HG02981 (cell line): Measurements from ENCODE around the gene ZNF132.
"Not testable (repeated sequence)": the region's sequence is repeated elsewhere in the genome, so short reads cannot be mapped to it uniquely, and the experiment has no call there.

Experiments used
- ATAC-seq: cut with Tn5 transposase; IDR thresholded peaks from one replicate; pipeline ENCODE4 v1.9.1; 2021; ENCODE audit warnings: mild to moderate bottlenecking, moderate library complexity; ENCODE audit not compliant: unreplicated experiment

Gene ZNF132

DNA sequence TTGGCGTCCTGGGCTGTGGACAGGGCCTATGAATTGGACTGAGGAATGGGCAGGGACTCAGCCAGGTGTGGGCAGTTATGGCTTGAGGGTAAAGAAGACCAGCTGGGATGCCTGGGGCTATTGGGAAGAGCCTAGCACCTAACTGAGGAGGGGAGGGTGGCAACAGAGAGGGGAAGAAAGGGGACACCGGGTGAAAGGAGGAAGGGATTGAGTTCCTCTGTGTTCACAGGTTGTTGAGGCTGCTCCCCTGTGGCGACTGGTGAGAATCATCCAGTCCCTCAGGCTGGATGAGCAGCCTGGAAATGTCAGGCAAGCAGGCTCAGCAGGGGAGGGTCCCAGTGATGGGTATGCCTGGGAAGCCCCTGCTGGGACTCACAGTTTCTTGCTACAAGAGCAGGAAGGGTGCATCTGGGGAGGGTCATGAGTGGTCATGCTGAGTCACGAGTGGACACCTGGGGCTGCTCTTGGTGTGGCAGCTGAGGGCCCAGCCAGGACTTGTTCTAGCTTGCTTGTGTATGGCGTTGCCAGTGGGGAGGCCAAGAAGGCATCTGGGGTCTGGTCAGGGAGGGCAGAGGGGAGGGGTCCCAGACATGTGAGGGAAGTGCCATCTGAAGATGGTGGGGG, 28.4 kb upstream of the ZNF132 start:
- ATAC-seq: no peak

DNA sequence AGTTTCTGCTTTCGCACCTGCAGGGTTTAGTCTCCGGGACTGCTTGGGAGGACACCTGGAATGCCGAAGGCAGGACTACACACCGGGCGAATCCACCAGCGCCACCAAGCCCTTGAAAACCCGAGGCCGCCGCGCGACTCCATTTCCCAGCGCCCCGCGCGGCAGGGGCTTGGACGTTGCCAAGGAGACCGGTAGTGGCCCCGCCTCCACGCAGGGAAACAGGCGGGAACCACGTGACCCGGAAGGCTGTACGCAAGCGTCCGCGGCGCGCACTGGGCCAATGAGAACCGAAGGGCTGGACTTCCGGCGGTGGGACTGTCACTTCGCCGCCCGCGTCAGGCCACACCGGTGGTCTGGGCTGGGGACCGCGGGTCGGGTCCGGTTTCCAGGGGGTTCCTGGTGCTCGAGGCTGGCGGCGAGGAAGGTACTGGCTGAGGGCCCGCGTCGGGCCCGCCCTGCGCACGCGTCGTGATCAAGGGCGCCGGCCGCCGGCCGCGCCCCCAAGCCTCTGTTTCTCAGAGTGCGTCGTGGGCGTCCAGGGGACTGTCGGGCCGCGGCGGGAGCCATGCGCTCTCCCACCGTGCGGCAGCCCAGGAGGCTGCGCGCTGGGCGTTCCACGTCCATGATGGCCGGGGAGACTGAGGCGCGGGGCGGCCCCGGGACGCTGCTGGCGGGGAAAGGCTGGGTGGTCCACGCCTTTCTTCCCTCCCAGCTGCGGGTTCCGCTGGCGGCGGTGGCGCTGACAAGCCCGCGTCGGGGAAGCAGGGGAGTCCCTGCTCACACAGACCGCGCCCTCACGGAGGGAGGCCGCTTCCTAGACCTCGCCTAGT, 27.0 kb upstream of the ZNF132 start, which contains the start of gene ZNF324:
TSS of gene ZNF324 (plus strand) at position 321 of the 830 bp plus-strand sequence. CDS start 2,106 bp downstream, outside the sequence.
- ATAC-seq: peak; percentile 90

DNA sequence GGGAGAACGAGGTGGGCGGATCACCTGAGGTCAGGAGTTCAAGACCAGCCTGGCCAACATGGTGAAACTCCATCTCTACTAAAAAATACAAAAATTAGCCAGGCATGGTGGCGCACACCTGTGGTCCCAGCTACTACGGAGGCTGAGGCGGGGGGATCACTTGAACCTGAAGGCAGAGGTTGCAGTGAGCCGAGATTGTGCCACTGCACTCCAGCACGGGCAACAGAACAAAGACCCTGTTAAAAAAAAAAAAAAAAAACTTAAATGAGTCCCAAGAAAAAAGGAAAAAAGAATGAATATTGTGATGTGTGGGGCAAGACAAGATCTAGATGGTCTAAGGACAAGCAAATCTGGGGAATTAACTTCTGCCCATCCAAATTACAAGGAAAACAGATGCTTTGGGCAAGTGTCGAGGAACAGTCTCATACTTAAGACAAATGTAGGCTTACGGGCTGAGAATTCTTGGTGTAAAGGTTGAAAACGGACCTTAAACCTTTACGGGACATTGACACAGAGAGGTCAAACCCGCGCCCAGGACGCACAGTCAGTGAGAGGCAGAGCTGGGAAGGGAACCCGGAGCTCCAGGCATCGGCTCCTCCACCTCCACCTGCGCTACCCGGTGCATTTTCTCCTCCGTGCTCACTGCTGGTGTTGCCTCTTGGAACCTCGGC, 26.3 kb upstream of the ZNF132 start:
- no peak for ATAC-seq

DNA sequence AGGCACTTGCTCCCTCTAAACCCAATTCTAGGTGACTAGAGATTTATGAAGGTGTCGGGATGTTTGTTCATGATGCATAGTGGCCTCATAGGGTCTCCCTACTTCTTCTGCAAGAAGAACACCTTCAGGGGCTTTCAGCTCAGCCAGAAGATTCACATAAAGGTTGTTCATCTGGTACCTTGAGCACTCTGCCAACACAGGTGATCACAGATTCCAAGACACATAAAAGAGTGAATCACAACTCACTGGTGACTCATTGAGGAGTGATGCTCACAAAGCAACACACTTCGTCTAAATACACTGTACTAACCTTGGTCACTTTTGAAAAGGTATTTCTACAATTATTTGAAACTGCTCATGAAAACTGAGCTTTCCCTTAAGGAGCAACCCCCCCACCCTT, 20.1 kb upstream of the ZNF132 start:
- no peak for ATAC-seq

DNA sequence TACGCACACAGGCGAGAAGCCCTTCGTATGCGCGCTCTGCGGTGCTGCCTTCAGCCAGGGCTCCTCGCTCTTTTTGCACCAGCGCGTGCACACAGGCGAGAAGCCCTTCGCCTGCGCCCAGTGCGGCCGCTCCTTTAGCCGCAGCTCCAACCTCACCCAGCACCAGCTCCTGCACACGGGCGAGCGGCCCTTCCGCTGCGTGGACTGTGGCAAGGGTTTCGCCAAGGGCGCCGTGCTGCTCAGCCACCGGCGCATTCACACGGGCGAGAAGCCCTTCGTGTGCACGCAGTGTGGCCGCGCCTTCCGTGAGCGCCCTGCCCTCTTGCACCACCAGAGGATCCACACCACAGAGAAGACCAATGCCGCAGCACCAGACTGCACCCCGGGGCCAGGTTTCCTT, 16.2 kb upstream of the ZNF132 start:
- no peak for ATAC-seq

DNA sequence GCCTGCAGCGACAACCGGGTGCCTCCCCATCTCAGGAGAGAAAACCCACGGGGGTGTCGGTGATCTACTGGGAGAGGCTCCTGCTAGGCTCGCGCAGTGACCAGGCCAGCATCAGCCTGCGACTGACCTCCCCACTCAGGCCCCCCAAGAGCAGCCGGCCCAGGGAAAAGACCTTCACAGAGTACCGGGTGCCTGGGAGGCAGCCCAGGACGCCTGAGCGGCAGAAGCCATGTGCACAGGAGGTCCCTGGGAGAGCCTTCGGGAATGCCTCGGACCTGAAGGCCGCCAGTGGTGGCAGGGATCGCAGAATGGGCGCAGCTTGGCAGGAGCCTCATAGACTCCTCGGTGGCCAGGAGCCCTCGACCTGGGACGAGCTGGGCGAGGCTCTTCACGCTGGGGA, 15.4 kb upstream of the ZNF132 start:
- ATAC-seq: no peak

DNA sequence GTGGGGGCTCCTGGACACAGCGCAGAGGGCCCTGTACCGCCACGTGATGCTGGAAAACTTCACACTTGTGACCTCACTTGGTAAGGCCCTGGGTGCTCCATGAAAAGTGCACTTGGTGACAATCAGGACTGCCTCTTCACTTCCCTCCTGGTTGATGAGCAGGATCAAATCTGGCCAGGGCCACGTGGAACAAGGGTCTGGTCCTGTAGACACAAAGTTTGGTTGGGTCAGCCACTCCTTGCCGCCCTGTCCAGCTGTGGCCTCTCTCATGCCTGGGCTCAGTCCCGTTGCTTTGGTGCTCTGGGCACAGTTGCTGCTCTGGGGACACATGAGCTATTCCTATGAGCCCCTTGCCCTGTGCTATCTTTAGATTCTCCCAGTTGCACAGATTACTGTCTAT, 13.8 kb upstream of the ZNF132 start:
- ATAC-seq: no peak

DNA sequence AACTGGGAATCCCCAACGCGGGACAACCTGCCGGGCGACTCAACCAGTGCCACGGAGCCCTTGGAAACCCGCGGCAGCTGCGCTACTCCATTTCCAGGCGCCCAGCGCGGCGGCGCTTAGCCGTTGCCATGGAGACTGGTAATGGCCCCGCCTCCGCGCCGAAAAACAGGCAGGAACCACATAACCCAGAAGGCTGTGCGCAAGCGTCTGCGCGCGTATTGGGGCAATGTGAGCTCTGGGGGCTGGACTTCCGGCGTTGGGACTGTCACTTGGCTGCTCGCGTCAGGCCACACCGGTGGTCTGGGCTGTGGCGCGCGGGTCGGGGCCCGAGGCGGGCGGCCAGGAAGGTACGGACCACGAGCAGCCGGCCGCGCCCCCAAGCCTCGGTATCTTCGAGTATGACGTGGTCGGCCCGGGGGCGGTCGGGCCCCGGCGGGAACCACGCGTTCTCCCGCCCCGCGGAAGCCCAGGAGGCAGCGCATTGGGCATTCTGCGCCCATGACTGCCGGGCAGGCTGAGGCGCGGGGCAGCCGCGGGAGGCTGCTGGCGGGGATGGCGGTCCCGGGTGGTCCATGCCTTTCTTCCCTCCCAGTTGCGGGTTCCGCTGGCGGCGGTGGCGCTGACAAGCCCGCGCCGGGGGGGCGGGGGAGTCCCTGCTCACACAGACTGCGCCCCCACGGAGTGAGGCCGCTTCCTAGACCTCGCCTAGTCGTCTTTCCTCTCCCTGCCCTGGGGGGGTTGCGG, 11.6 kb upstream of the ZNF132 start, which contains the start of gene ZNF324B:
TSS of gene ZNF324B (plus strand) at position 265 of the 744 bp plus-strand sequence. CDS start 2,080 bp downstream, outside the sequence.
- peak; percentile 94 for ATAC-seq

DNA sequence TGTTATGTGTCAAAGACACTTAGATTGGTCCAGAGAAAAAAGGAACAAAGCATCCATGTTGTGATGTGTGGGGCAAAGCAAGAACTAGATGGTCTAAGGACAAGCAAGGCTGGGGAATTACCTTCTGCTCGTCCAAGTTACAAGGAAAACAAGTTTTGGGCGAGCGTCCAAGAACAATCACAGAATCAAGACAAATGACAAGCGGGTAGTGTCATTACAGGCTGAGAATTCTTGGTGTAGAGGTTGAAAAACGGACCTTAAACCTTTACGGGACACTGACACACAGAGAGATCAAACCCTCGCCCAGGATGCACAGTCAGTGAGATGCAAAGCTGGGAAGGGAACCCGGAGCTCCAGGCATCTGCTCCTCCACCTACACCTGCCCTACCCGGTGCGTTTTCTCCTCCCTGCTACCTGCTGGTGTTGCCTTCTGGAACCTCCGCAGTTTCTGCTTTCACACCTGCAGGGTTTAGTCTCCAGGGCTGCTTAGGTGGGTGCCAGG, 11.0 kb upstream of the ZNF132 start:
- ATAC-seq: no peak

DNA sequence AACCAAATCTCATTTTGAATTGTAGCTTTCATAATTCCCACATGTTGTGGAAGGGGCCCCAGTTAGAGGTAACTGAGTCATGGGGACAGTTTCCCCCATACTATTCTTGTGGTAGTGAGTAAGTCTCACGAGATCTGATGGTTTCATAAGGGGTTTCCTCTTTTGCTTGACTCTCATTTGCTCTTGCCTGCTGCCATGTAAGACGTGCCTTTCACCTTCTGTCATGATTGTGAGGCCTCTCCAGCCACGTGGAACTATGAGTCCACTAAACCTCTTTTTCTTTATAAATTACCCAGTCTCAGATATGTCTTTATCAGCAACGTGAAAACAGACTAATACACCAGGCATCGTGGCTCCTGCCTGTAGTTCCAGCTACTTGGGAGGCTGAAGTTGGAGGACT, 10.0 kb upstream of the ZNF132 start:
- not testable (repeated sequence) for ATAC-seq

DNA sequence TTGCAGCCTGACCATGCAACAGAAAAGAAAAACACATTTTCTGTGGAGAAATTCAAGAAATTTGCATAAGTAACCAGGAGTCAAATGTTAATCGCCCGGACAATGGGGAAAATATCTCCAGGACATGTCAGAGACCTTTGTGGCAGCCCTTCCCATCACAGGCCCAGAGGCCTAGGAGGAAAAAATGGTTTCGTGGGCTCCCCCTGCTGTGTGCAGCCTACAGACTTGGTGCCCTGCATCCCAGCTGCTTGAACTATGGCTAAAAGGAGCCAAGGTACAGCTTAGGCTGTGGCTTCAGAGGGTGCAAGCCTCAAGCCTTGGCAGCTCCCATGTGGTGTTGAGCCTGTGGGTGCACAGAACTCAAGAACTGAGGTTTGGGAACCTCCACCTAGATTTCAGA, 8.9 kb upstream of the ZNF132 start:
- ATAC-seq: not testable (repeated sequence)

DNA sequence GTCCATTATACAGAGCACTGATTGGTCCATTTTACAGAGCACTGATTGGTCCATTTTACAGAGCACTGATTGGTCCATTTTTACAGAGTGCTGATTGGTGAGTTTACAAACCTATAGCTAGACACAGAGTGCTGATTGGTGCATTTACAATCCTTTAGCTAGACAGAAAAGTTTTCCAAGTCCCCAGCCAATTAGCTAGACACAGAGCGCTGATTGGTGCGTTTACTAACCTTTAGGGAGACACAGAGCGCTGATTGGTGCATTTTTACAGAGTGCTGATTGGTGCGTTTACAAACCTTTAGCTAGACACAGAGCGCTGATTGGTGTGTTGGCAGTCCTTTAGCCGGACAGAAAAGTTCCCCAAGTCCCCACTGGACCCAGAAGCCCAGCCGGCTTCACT, 3.0 kb upstream of the ZNF132 start:
- ATAC-seq: not testable (repeated sequence)

DNA sequence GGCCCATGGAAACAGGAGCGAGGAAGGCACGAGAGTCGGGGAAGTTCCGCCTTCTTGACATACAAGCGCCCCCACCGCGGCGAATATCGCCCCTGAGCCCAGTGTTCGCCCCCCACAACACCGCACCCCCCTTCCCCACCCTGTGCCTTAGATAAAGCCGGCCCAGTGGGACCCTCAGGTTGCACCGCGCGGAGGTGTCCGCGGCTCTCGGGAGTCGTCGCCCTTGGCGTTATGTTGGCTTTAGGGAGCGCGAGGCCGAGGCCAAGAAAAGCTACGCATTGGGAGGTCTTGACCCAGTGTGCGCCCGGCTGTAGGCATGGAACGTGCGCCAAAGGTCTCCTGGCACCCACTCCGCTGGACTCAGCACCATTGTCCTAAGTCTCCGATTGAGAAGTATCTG, 603 bp upstream of the ZNF132 start:
- ATAC-seq: no peak

DNA sequence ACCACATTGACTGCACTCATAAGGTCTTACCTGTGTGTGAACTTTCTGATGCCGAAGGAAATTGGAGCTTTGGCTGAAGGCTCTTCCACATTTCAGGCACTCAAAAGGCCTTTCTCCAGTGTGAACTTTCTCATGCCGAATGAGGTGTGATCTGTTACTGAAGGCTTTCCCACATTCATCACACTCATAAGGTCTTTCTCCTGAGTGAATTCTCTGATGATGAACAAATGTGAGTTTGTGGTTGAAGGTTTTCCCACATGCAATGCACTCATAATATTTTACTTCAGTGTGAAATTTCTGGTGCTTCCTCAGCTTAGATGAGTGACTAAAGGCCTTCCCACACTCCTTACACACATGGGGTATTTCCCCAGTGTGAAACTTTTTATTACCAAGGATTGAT, 5.7 kb downstream of the ZNF132 start:
- no peak for ATAC-seq

DNA sequence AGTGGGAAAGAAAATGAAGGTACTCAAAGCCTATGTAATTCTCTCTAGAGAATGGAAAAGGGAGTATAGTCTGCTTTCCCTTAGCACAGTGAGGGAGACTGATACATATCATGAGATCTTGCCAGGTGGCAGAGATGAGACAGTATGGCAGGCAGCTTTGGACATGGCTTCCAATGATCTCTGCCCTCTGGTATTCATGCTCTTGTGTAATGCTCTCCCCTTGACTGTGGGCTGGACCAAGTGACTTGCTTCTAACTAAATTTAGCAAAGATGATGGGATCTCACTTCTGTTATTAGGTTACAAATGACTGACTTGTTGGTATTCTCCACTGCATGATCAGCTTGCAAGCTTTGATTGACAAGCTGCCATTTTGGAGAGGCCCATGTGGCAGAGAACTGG, 10.2 kb downstream of the ZNF132 start:
- ATAC-seq: no peak

DNA sequence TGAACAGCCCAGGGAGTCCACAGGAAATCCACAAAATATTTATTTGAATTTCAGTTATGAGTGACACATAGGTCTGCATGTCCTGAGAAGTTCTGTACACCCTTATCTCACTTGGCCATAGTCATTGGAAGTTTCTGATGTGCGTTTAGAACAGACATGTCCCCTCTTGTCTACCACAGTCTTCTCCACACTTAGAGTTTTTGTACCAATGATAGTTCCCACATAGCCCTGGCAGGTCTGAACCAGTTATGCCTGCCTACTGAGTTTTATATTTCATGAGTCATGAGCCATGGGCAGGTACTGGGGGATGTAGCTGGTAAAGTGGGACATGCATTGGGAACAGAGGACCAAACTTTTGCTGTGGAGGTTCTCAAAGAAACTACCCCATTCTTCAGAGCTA, 11.3 kb downstream of the ZNF132 start:
- ATAC-seq: no peak

DNA sequence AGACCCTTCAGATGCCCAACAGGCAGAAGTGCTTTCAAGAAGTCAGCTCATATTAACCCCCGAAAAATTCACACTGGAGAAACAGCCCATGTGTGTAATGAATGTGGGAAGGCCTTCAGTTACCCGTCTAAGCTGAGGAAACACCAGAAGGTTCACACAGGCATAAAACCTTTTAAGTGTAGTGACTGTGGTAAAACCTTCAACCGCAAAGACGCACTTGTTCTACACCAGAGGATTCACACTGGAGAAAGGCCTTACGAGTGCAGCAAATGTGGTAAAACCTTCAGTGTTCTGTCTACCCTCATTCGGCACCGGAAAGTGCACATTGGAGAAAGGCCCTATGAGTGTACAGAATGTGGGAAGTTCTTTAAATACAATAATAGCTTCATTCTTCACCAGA, 22.9 kb downstream of the ZNF132 start:
- ATAC-seq: no peak

DNA sequence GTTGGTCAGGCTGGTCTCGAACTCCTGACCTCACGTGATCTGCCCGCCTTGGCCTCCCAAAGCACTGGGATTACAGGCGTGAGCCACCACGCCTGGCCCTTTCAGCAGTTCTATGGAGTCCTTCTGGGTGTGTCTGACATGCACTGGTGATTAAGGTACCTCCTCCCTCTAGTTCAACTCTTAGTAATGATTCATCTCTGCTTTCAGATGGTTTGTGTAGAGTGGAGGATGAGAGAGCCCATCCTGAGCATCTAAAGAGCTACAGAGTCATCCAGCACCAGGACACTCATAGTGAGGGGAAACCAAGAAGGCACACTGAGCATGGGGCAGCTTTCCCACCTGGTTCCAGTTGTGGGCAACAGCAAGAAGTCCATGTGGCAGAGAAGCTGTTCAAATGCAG, 23.3 kb downstream of the ZNF132 start:
- ATAC-seq: no peak

DNA sequence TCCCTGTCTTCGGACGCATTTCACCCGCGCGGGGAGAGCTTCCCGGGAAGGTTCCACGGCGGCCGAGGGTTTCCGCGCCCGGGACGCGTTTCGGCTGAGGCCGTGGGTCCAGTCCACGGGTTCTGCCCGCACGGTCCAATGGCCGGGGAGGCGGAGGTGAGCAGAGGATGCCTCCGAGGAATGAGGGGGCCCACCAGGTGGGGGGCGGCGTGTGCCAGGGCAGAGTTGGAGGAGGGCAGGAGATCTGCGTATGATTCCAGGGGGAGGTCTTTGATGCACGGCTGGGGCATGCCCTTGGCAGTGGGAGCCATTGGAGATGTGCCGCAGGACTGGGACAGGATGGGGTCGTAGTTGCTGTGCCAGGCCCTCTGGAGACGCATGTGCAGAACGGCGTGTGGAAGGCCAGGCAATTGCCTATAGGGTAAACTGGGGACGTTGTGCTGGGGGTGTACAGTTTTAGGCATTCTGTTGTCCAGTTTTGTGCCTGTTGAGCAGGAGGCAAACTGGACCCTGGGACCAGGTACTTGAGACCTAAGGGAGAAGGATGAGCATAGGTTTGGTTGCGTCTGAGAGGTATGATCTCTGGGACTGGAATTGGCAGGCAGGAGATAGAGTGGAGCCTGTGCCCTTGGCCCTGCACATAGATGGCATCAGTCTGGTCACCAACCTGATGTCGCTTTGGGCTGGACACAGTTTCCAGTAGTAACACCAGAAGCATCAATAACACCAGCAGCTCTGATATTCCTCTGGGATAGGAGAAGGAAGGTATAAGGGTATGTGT, 30.8 kb downstream of the ZNF132 start:
- ATAC-seq: no peak
